Brain microvascular endothelial cell (primary cell): ENCODE measurements around the gene DCDC2.
"Not testable (repeated sequence)": the region's sequence is repeated elsewhere in the genome, so short reads cannot be mapped to it uniquely, and the experiment has no call there.

Experiments
- DNase-seq: peaks from one replicate; pipeline ENCODE4 v3.0.0-alpha.2; 2020
- H3K27ac ChIP-seq: fragments of 250-450 bp; sonication (Bioruptor Pico); 2 replicates; pipeline ENCODE4 v1.5.1; 2020; ENCODE audit warnings: mild to moderate bottlenecking, moderate library complexity
- H3K27me3 ChIP-seq: fragments of 250-450 bp; sonication (Bioruptor Pico); replicated peaks from 2 replicates; pipeline ENCODE4 v1.5.1; 2020; ENCODE audit warnings: mild to moderate bottlenecking
- H3K36me3 ChIP-seq: fragments of 250-450 bp; sonication (Bioruptor Pico); replicated peaks from 2 replicates; pipeline ENCODE4 v1.5.1; 2020; ENCODE audit warnings: mild to moderate bottlenecking
- H3K4me3 ChIP-seq: 2 replicates; pipeline ENCODE4 v1.5.1; 2011; ENCODE audit warnings: low read depth, mild to moderate bottlenecking, control low read depth, low read length, moderate library complexity
- CTCF ChIP-seq: IDR thresholded peaks from 2 replicates; pipeline ENCODE4 v1.5.1; 2011; ENCODE audit warnings: low read depth, mild to moderate bottlenecking, moderate library complexity, low read length, control low read depth, inconsistent platforms; ENCODE audit errors: missing control alignments
- in situ Hi-C: cut with HindIII; loops from 2 replicates; pipeline ENCODE4 v1.10.0; 2017; ENCODE audit warnings: low sequenced_read_pairs, low pct_ligation_motif_present

Gene DCDC2

GRCh38 chr6:24146871-24147270 is 211.0 kb downstream of the DCDC2 start:
- Histone ChIP-seq H3K4me3 (no peak overlapping the region), H3K27ac (no peak overlapping the region), H3K36me3 (no peaks in the 10 kb centered on the region), H3K27me3 (no peaks in the 10 kb centered on the region)
- in situ Hi-C loops = no loop called here
- DNase-seq = no peak
- TF ChIP-seq CTCF = no peak

- no peak for DNase-seq
- Histone ChIP-seq H3K27me3 (no peaks in the 10 kb centered on the region), H3K36me3 (no peaks in the 10 kb centered on the region), H3K27ac (no peak overlapping the region), H3K4me3 (no peak overlapping the region)
- in situ Hi-C loops = no loop called here
- no peak for TF ChIP-seq CTCF
These were observed 212.1 kb downstream of the DCDC2 start for GRCh38 chr6:24145690-24146131.

- H3K36me3 ChIP-seq, in situ Hi-C loops: not testable (repeated sequence)
These were observed 215.1 kb downstream of the DCDC2 start for GRCh38 chr6:24142733-24143132.

GRCh38 chr6:24140591-24140990 is 217.3 kb downstream of the DCDC2 start:
- Histone ChIP-seq H3K27me3 (no peaks in the 10 kb centered on the region), H3K36me3 (no peaks in the 10 kb centered on the region), H3K27ac (no peak overlapping the region), H3K4me3 (no peak overlapping the region)
- no peak for TF ChIP-seq CTCF
- in situ Hi-C loops = no loop called here
- no peak for DNase-seq

More at GRCh38 chr6:24142733-24143132, 215.1 kb downstream of the DCDC2 start:
- not testable (repeated sequence) for H3K27me3 ChIP-seq, DNase-seq, H3K27ac ChIP-seq, H3K4me3 ChIP-seq

- in situ Hi-C loops = no loop called here
- Histone ChIP-seq H3K36me3 (no peaks in the 10 kb centered on the region), H3K27me3 (no peaks in the 10 kb centered on the region), H3K4me3 (no peak overlapping the region), H3K27ac (no peak overlapping the region)
- DNase-seq = no peak
- no peak for TF ChIP-seq CTCF
These were observed 218.2 kb downstream of the DCDC2 start for GRCh38 chr6:24139639-24140038.

- TF ChIP-seq CTCF = no peak
- no peak overlapping the region for H3K4me3 ChIP-seq
- H3K27ac ChIP-seq = no peak overlapping the region
- in situ Hi-C loops = no loop called here
- no peaks in the 10 kb centered on the region for H3K36me3 ChIP-seq
- no peaks in the 10 kb centered on the region for H3K27me3 ChIP-seq
- no peak for DNase-seq
These were observed 218.8 kb downstream of the DCDC2 start for GRCh38 chr6:24139080-24139479.
